HG02981 (cell line): ENCODE data around the gene PLLP.

Experiments used
- ATAC-seq: cut with Tn5 transposase; IDR thresholded peaks from one replicate; pipeline ENCODE4 v1.9.1; 2021; ENCODE audit warnings: mild to moderate bottlenecking, moderate library complexity; ENCODE audit not compliant: unreplicated experiment

Gene PLLP

GRCh38 chr16:57257455-57258070, 26.9 kb downstream of the PLLP start:
- no peak for ATAC-seq

GRCh38 chr16:57256601-57257395, 27.7 kb downstream of the PLLP start:
- ATAC-seq: no peak

- no peak for ATAC-seq
Measured at GRCh38 chr16:57255686-57256415, 28.6 kb downstream of the PLLP start.

GRCh38 chr16:57253466-57253865, 31.0 kb downstream of the PLLP start:
- no peak for ATAC-seq

- no peak for ATAC-seq
Measured at GRCh38 chr16:57252148-57252721, 32.2 kb downstream of the PLLP start.

- no peak for ATAC-seq
Measured at GRCh38 chr16:57251352-57251751, 33.1 kb downstream of the PLLP start.

GRCh38 chr16:57245472-57246113, 38.9 kb downstream of the PLLP start:
- ATAC-seq: peak; percentile 21

GRCh38 chr16:57244767-57245471, 39.6 kb downstream of the PLLP start, which contains the start of gene ARL2BP:
TSS of gene ARL2BP (plus strand) at chr16:57245259. CDS start at chr16:57245368, 109 bp downstream.
- peak; percentile 92 for ATAC-seq

- peak; percentile 30 for ATAC-seq
Measured at GRCh38 chr16:57244463-57244766, 40.1 kb downstream of the PLLP start.

- ATAC-seq: no peak
Measured at GRCh38 chr16:57242650-57243049, 41.8 kb downstream of the PLLP start.

GRCh38 chr16:57240851-57241250, 43.6 kb downstream of the PLLP start:
- no peak for ATAC-seq

- ATAC-seq: no peak
Measured at GRCh38 chr16:57239107-57239506, 45.4 kb downstream of the PLLP start.

GRCh38 chr16:57238682-57239081, 45.8 kb downstream of the PLLP start:
- ATAC-seq: no peak

- no peak for ATAC-seq
Measured at GRCh38 chr16:57236022-57236350, 48.5 kb downstream of the PLLP start.

GRCh38 chr16:57235128-57236021, 49.1 kb downstream of the PLLP start:
- ATAC-seq: no peak

GRCh38 chr16:57234707-57235092, 49.8 kb downstream of the PLLP start:
- no peak for ATAC-seq

GRCh38 chr16:57233944-57234706, 50.3 kb downstream of the PLLP start:
- ATAC-seq: no peak

- ATAC-seq: no peak
Measured at GRCh38 chr16:57231821-57232350, 52.6 kb downstream of the PLLP start.

GRCh38 chr16:57229079-57229478, 55.4 kb downstream of the PLLP start:
- no peak for ATAC-seq
